OCI-LY7 (cell line): ENCODE results near the gene DAB2IP. TPM values are rescaled to one million over a fixed set of nuclear protein-coding genes. Genes with fewer than 3 reads are reported as not detected.

Experiments
- BruUV-seq: library from RNA; stranded (reverse); fragments of 400-500 nt; replicated peaks from 2 replicates; lab custom pipeline; 2021; lab: Mats Ljungman, UMichigan
- CTCF ChIA-PET: fragments of 300-600 bp; sonication (Branson Sonifier 250); formaldehyde crosslinking; loops from one replicate; lab custom pipeline; 2022; ENCODE audit warnings: antibody characterized with exemption; ENCODE audit not compliant: unreplicated experiment; lab: Charles Lee
- POLR2A ChIA-PET: fragments of 300-600 bp; sonication (Branson Sonifier 250); formaldehyde crosslinking; loops from one replicate; lab custom pipeline; 2022; ENCODE audit warnings: antibody characterized with exemption; lab: Charles Lee
- DNase-seq: peaks from one replicate; pipeline ENCODE4 v3.0.0-alpha.2; 2015; ENCODE audit warnings: low spot score
- H2AFZ ChIP-seq: fragments of 200-600 bp; sonication (generic), shearing (Covaris generic); 2 replicates; pipeline ENCODE4 v1.6.1; 2014; ENCODE audit warnings: mild to moderate bottlenecking, antibody characterized with exemption, low read length, moderate library complexity
- H3K27ac ChIP-seq: fragments of 200-600 bp; sonication (generic); 2 replicates; pipeline ENCODE4 v1.5.1; 2014; ENCODE audit warnings: mixed run types, low read depth, mild to moderate bottlenecking, moderate library complexity, low read length, inconsistent platforms; ENCODE audit not compliant: poor library complexity, severe bottlenecking
- H3K36me3 ChIP-seq: fragments of 200-600 bp; sonication (generic); 2 replicates; pipeline ENCODE4 v1.6.1; 2014; ENCODE audit warnings: mild to moderate bottlenecking, antibody characterized with exemption, low read length, moderate library complexity, mixed read lengths; ENCODE audit not compliant: insufficient read depth
- H3K4me1 ChIP-seq: fragments of 200-600 bp; sonication (generic); 2 replicates; pipeline ENCODE4 v1.5.1; 2014; ENCODE audit warnings: mild to moderate bottlenecking, low read length; ENCODE audit not compliant: insufficient read depth, poor library complexity, severe bottlenecking
- H3K4me2 ChIP-seq: fragments of 200-600 bp; sonication (generic); 2 replicates; pipeline ENCODE4 v1.6.1; 2014; ENCODE audit warnings: mild to moderate bottlenecking, low read length
- H3K4me3 ChIP-seq: fragments of 200-600 bp; sonication (generic); 2 replicates; pipeline ENCODE4 v1.5.1; 2014; ENCODE audit warnings: mild to moderate bottlenecking, low read depth, low read length; ENCODE audit not compliant: poor library complexity, severe bottlenecking
- H3K79me2 ChIP-seq: fragments of 200-600 bp; sonication (generic); 2 replicates; pipeline ENCODE4 v1.6.1; 2016; ENCODE audit warnings: low read depth, mild to moderate bottlenecking, low read length, moderate library complexity, mixed read lengths; ENCODE audit not compliant: insufficient read depth
- H3K9me2 ChIP-seq: fragments of 200-600 bp; sonication (generic); 2 replicates; pipeline ENCODE4 v1.6.1; 2016; ENCODE audit warnings: mild to moderate bottlenecking, low read length, mixed read lengths; ENCODE audit not compliant: insufficient read depth
- H3K9me3 ChIP-seq: fragments of 200-600 bp; sonication (generic); 2 replicates; pipeline ENCODE4 v1.6.1; 2014; ENCODE audit warnings: mild to moderate bottlenecking, mixed run types, low read length, mixed read lengths
- H4K20me1 ChIP-seq: fragments of 200-600 bp; sonication (generic); 2 replicates; pipeline ENCODE4 v1.6.1; 2014; ENCODE audit warnings: mild to moderate bottlenecking, antibody characterized with exemption, low read length, moderate library complexity, mixed read lengths; ENCODE audit not compliant: insufficient read depth
- EZH2phosphoT487 ChIP-seq: fragments of 200-600 bp; sonication (generic); IDR thresholded peaks from 2 replicates; pipeline ENCODE4 v1.6.1; 2018; ENCODE audit warnings: low read depth, borderline replicate concordance, mild to moderate bottlenecking, mixed run types, antibody characterized with exemption, low read length, moderate library complexity, mixed read lengths
- intact Hi-C: fragments of 100-400 bp; cut with micrococcal nuclease; formaldehyde crosslinking; loops from one replicate; pipeline ENCODE4 v1.10.0; 2022; ENCODE audit not compliant: unreplicated experiment
- total RNA-seq, 2 experiments: library from RNA; depleted of rRNA in 1 of 2; stranded (reverse); fragments of >200 nt in 1 of 2; shearing (Covaris generic) in 1 of 2; gene quantifications; 2 replicates each; pipeline ENCODE4 v1.2.3, GENCODE V29; 2014 to 2022
- TF ChIP-seq, protein P1 (sequence below): fragments of 200-600 bp; sonication (generic); conservative IDR thresholded peaks from 2 replicates; pipeline ENCODE4 v1.5.1; 2014; ENCODE audit warnings: mild to moderate bottlenecking, antibody characterized with exemption, low read length, moderate library complexity, mixed read lengths

Gene DAB2IP
- total RNA-seq, 2 experiments from 2014 or later: 3.9 to 11.1 TPM

DNA sequence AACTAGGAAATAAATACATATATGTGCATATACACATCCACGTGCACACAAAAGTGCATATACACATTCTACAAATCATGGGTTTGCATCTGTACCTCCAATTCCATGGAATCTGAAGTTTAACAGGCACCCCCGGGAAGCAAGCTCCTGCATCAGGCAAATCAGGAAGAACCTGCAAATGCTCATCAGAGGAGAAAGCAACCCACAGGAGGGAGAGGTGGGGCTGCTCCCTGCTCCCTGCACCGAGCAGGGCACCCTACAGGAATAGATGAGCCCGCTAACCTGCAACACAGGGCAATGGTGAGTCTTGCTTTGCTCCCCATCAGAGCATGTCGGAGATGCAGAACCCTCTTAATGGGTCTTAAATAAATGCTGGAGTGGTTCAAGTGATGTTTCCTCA, 151.3 kb downstream of the DAB2IP start:
- no peaks in the 10 kb centered on the region for H3K9me2 ChIP-seq
- no peaks in the 10 kb centered on the region for H3K79me2 ChIP-seq
- H3K4me1 ChIP-seq: no peaks in the 10 kb centered on the region
- H3K4me3 ChIP-seq: no peak overlapping the region
- ChIA-PET POLR2A (no interaction called here), CTCF (no interaction called here)
- H4K20me1 ChIP-seq: no peaks in the 10 kb centered on the region
- H3K9me3 ChIP-seq: 0 out of 2 replicates have a peak, but pooled peaks cover 5% of the 10 kb centered on the region
- no peak for DNase-seq
- TF ChIP-seq EZH2phosphoT487: no peak
- TF ChIP-seq, protein P1, sequence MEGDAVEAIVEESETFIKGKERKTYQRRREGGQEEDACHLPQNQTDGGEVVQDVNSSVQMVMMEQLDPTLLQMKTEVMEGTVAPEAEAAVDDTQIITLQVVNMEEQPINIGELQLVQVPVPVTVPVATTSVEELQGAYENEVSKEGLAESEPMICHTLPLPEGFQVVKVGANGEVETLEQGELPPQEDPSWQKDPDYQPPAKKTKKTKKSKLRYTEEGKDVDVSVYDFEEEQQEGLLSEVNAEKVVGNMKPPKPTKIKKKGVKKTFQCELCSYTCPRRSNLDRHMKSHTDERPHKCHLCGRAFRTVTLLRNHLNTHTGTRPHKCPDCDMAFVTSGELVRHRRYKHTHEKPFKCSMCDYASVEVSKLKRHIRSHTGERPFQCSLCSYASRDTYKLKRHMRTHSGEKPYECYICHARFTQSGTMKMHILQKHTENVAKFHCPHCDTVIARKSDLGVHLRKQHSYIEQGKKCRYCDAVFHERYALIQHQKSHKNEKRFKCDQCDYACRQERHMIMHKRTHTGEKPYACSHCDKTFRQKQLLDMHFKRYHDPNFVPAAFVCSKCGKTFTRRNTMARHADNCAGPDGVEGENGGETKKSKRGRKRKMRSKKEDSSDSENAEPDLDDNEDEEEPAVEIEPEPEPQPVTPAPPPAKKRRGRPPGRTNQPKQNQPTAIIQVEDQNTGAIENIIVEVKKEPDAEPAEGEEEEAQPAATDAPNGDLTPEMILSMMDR: no peak
- no peak overlapping the region for H3K27ac ChIP-seq
- H3K36me3 ChIP-seq: no peaks in the 10 kb centered on the region
- H2AFZ ChIP-seq: no peak overlapping the region
- no peak overlapping the region for H3K4me2 ChIP-seq
- intact Hi-C loops: no loop called here
- BruUV-seq: no TSS peak

DNA sequence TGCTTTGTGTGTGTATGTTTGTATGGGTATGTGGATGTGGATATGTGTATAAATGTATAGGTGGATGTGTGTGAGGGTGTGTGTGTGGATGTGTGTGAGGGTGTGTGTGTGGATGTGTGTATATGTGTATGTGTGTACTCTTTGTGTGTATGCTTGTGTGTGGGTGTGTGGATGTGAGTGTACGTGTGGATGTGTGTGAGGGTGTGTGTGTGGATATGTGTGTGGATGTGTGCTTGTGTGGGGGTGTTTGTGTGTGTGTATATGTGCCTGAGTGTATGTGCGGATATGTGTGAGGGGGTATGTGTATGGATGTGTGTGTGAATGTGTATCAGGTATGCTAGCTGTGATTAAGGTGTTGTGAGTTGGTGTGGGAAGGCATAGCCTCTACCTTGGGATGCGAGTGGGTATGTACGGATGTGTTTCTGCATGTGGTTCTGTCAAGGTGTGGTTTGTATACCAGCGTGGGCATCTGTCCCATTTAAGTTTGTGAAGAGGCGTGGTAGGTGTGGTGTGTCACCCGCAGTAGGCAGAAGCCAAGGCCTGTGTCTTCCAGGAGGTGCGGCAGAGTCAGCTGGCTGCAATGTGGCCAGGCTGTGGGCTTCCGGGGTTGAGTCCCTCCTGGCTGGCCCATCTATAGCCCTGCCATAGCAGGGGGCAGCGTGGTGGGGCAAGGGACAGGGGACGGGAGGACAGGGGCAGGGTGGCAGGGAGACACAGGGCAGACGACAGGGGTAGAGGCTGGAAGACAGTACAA, 155.8 kb downstream of the DAB2IP start:
- Histone ChIP-seq H3K27ac (no peak overlapping the region), H3K36me3 (no peaks in the 10 kb centered on the region), H4K20me1 (no peaks in the 10 kb centered on the region), H3K4me3 (no peak overlapping the region), H2AFZ (no peak overlapping the region), H3K4me1 (no peaks in the 10 kb centered on the region), H3K79me2 (no peaks in the 10 kb centered on the region), H3K4me2 (no peak overlapping the region), H3K9me3 (0 out of 2 replicates have a peak, but pooled peaks cover 5% of the 10 kb centered on the region), H3K9me2 (no peaks in the 10 kb centered on the region)
- no peak for TF ChIP-seq EZH2phosphoT487
- TF ChIP-seq, protein P1: no peak
- no peak for DNase-seq
- no TSS peak for BruUV-seq
- CTCF ChIA-PET: no interaction called here
- intact Hi-C loops: no loop called here
- POLR2A ChIA-PET: no interaction called here

DNA sequence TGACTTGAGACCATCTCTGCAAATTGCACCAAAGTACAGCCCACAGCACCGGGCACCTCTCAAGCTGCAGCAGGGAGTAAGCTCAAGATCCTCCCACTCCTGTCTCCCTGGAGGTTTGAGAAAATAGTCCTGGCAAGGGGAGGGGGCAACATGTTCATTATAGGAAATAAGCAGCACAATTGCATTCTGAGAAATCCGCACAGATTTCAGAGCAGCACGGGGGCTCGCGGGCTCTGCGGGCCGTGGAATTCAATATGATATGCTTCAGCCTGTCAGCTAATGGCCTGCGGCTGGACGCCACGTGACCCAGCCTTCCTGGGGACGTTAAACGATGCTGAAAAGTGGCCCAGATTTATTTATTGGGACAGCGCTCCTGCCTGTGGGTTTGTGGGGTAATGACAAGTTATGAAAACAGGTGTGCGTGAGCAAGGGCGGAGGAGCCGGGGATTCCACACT, 156.4 kb downstream of the DAB2IP start:
- Histone ChIP-seq H3K4me1 (no peaks in the 10 kb centered on the region), H4K20me1 (no peaks in the 10 kb centered on the region), H3K36me3 (no peaks in the 10 kb centered on the region), H3K9me3 (0 out of 2 replicates have a peak, but pooled peaks cover 5% of the 10 kb centered on the region), H3K9me2 (no peaks in the 10 kb centered on the region), H3K79me2 (no peaks in the 10 kb centered on the region), H3K27ac (no peak overlapping the region), H3K4me3 (no peak overlapping the region), H2AFZ (no peak overlapping the region), H3K4me2 (no peak overlapping the region)
- ChIA-PET POLR2A (no interaction called here), CTCF (no interaction called here)
- BruUV-seq: no TSS peak
- intact Hi-C loops: no loop called here
- no peak for DNase-seq
- TF ChIP-seq EZH2phosphoT487: no peak
- TF ChIP-seq, protein P1: no peak
